Erythroblast (primary cell): Measurements from ENCODE around the gene KIF6.

Source experiments
- GATA1 ChIP-seq: IDR thresholded peaks from 2 replicates; pipeline ENCODE4 v1.6.1; 2011; ENCODE audit warnings: low read depth, mild to moderate bottlenecking, control low read depth, low read length, moderate library complexity
- POLR2A ChIP-seq: IDR thresholded peaks from 2 replicates; pipeline ENCODE4 v1.6.1; 2011; ENCODE audit warnings: mild to moderate bottlenecking, low read length

DNA sequence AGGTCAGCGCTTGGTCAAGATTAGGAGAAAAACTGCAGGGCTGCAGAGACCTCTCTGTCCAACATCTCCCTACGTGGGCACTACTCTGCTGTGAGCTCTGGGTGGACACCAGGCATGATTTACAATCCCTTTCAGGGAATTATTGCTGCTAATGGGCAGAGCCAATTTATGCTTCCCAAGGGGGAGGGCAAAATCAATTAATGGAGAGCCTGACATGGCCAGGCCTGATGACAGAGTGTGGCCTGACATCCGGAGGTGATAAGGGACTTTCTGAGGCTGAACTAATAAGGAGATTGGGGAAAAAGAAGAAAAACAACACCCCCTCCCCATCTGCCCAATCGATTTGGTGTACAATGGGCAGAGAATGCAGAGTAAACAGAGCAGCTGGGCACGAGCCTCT, 397.7 kb downstream of the KIF6 start:
- TF ChIP-seq POLR2A: no peak
- no peak for TF ChIP-seq GATA1
